DMS 273 (cell line): ENCODE results near the gene FANCE.

Source experiments
- DNase-seq: peaks from one replicate; lab custom pipeline; 2025; ENCODE audit not compliant: unreplicated experiment; lab: John Stamatoyannopoulos, UW

The FANCE gene

GRCh38 chr6:35496841-35497570, 44.9 kb downstream of the FANCE start, which contains the start of gene TEAD3:
TSS of gene TEAD3 (minus strand) at chr6:35497079.
- peak; percentile 82 for DNase-seq

DNA sequence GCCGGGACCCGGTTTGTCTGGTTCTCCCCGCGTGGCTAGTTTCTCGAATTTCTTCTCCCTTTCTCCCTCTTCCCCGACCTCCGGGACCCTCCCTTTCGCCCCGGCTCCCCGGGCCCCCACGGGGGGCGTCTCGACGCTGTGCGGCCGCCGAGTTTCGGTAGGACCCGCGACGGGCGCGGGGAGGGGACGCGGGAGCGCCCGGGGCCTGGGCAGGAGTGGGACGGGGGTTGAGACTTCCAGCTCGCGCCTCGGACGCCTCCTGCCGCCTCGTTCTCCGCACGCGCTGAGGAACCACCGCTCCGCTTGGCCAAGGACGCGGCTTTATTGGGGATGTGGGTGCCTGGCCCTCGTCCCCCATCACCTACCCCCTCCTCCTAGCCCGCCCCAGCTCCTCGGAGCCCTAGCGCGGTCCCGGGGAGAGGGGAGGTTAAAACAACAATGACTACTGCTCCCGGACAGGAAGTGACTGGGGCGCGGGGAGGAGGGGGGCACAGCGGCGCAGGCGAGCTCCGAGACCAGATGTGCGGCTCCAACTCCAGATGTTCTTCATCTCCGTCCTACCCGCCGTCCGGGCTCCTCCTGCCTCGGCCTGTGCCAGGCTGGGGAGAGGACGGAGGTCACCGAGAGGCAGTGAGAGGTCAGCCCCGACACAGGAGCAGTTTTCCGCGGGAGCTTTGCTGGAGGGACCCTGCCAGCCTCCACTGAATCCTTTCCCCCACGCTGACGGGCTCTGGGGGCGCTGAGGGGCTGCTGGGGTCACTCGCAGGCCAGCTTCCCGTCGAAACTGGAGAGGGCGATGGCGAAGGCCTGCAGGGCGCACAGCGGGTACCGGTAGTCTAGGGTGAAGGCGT, 45.7 kb downstream of the FANCE start:
- peak; percentile 73 for DNase-seq

- DNase-seq, result no peak
Measured at GRCh38 chr6:35498422-35499067, 46.4 kb downstream of the FANCE start.

GRCh38 chr6:35499372-35499771, 47.2 kb downstream of the FANCE start:
- no peak for DNase-seq

GRCh38 chr6:35500782-35501181, 48.6 kb downstream of the FANCE start:
- DNase-seq, result peak; percentile 68

- no peak for DNase-seq
Measured at GRCh38 chr6:35501784-35502183, 49.6 kb downstream of the FANCE start.

- peak; percentile 65 for DNase-seq
Measured at GRCh38 chr6:35503534-35503933, 51.4 kb downstream of the FANCE start.

DNA sequence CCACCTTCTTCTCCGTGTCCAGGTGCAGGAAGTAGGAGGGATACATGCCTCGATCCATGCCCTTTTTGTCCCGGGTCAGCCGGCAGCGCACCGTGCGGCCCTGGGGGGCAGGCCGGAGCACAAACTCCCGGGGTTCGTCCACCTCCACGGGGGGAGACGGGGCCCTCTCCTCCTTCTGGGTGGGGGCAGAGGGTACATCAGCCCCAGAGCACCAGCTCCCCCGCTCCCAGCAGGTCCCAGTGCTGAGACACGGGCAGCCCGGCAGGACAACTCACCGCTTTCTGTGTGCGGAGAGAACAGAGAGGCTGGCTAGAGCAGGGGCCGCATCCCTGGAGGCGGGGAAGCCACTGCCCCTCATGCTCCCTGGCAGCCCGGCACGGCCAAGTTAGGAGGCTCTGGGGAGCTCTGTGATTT, 53.9 kb downstream of the FANCE start:
- no peak for DNase-seq

DNA sequence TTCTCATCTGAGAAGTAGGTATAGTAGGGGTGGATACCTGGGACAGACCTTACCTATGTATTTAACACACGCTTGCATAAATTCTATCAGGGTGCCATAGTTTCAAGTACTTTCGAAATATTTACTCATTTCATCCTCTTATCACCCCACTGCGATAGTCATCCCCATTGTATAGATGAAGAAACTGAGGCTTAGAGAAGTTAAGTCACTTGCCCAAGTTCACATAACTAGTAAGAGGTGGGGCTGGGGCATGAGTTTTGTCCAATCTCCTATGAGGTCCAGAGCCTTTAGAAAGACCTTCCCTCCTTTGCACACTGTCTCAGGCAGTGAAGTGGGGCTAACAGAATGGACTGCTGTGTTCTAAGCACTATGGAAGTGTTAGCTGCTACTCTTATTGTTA, 54.4 kb downstream of the FANCE start:
- no peak for DNase-seq

- no peak for DNase-seq
Measured at GRCh38 chr6:35507221-35507620, 55.1 kb downstream of the FANCE start.

- no peak for DNase-seq
Measured at GRCh38 chr6:35508027-35508426, 55.9 kb downstream of the FANCE start.

DNA sequence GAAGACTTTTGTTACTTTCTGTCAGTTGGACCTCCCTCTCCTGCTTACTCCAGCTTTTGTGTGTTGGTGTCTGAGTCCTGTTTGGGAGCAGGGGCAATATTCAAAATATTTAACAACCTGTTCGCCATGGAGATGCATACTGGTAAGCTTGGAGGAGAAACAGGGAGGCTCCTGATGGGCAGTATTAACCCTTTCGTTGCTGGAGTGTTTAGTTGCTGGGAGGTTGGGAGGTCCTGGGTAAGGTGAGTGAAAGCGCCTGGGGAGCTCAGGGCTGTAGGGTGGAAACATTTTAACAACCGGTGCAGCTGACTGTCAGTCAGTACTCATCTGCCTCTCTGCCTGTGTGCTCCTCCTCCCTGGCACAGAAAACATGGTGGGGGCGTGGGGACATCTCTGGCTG, 56.4 kb downstream of the FANCE start:
- DNase-seq, result no peak

DNA sequence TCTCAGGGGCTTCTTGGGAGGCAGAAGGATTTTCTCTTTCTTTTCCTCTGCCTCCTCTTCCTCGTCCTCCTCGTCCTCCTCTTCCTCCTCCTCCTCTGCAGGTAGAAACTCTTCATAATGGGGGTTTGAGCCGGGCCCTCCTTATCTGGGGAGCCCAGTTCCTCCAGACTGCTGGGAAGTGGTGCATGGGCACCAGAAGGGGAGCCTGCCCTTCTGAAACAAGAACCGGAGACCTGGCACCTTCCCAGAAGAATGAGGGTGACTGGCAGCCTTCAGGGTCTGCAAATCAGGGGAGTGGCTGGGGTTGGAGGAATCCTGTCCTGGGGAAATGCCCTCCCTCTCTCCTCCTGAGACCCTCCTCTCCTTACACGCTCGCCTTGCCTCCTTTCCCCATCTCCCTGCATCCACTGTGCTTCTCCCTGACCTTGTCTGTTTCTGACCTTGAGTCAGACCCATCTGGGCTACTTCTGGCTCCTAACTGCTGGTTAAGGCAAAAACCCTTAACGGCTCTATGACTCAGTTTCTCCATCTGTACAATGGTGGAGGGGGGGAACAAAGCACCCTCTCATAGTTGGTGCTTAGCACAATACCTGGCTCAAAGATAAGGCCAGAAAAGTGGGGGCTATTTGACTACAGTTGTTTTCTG, 58.9 kb downstream of the FANCE start:
- DNase-seq, result peak; percentile 42

DNA sequence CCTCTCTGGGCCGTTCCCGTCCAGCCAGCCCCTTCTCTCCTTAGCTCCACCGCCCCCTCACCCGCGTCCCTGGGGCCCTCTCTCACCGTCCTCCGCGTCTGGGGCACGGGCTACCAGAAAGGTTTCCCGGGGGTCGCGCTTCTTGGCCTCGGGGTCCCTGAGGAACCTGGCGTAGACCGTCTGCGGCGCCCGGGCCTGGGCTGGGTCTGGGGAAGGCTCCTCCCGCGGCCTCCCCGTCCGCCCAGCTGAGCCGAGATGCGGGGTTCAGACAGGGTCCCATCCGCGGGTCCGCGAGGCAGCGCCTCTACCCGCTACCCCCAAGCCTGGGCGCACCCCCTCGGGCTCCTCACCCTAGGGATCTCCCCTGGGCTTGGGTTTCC, 59.4 kb downstream of the FANCE start:
- no peak for DNase-seq

GRCh38 chr6:35512006-35512405, 59.9 kb downstream of the FANCE start:
- DNase-seq, result no peak

DNA sequence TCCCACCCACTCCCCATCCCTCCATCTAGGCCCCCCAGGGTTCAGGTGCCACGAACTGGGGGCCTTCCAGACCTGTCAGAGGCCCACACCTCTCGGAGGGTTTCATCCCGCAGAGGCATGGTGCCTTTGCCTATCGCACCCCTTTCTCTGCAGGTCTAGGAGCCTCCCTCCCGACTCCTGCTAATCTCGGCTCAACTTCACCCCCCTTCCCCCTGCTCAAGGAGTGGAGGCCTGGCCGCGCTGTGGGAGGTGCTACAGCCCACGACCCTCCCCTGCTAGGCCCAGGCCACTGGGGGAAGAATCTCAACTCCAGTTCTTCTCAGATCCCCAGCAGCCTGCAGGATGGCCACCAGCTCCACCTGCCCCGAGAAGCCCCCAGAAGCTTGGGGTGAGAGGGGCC, 60.6 kb downstream of the FANCE start, which contains the start of gene TULP1:
TSS of gene TULP1 (minus strand) at position 157 of the 400 bp plus-strand sequence. CDS start at position 119, 38 bp downstream.
- DNase-seq, result no peak

DNA sequence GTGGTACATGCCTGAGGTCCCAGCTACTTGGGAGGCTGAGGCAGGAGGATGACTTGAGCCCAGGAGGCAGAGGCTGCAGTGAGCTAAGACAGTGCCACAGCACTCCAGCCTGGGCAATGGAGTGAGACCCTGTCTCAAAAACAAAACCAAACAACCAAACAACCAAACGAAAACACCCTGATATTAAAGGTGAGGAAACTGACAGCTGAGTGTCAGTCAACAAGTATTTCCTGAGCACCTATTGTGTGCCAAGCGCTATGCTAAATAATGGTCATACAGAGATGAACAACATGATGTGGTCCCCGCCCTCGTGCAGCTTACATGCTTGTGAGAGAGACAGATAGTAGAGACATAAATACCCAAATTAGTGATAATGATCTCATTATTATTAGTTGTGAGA, 62.4 kb downstream of the FANCE start:
- DNase-seq, result no peak

- peak; percentile 41 for DNase-seq
Measured at GRCh38 chr6:35515939-35516338, 63.8 kb downstream of the FANCE start.
